IMR-90 (cell line): Measurements from ENCODE around the gene ADCK1. TPM values are rescaled to one million over a fixed set of nuclear protein-coding genes. Genes with fewer than 3 reads are reported as not detected.

Experiments used
- ATAC-seq: fragments of 200-7000 bp; cut with Tn5 transposase; 2 replicates; pipeline ENCODE4 v1.9.1; 2020; ENCODE audit warnings: low read depth, mild to moderate bottlenecking, moderate library complexity
- BruUV-seq: library from RNA; stranded (reverse); fragments of 400-500 nt; replicated peaks from 2 replicates; lab custom pipeline; 2021; lab: Mats Ljungman, UMichigan
- CTCF ChIA-PET: fragments of 300-600 bp; formaldehyde crosslinking; extraction: SDS; loops from one replicate; lab custom pipeline; 2021; ENCODE audit warnings: antibody characterized with exemption; lab: Yijun Ruan, JAX
- POLR2A ChIA-PET: fragments of 300-600 bp; sonication (Branson Sonifier 250); formaldehyde crosslinking; loops from one replicate; lab custom pipeline; 2022; ENCODE audit warnings: antibody characterized with exemption; ENCODE audit not compliant: unreplicated experiment; lab: Charles Lee
- DNase-seq: peaks from one replicate; pipeline ENCODE4 v3.0.0; 2013
- H2AFZ ChIP-seq: replicated peaks from 2 replicates; pipeline ENCODE3; 2013; ENCODE audit warnings: low read length, mild to moderate bottlenecking; ENCODE audit not compliant: poor library complexity
- H2AK5ac ChIP-seq: 2 replicates; pipeline ENCODE4 v1.6.1; 2013; ENCODE audit warnings: low read depth, low read length, inconsistent platforms
- H2AK9ac ChIP-seq: replicated peaks from 2 replicates; pipeline ENCODE3; 2013; ENCODE audit warnings: mild to moderate bottlenecking, low read depth, low read length, moderate library complexity; ENCODE audit not compliant: poor library complexity
- H2BK120ac ChIP-seq: 2 replicates; pipeline ENCODE4 v1.6.1; 2013; ENCODE audit warnings: low read depth, low read length, inconsistent platforms
- H2BK15ac ChIP-seq: 3 replicates; pipeline ENCODE4 v1.6.1; 2013; ENCODE audit warnings: low read depth, low read length, inconsistent platforms
- H2BK20ac ChIP-seq: 2 replicates; pipeline ENCODE4 v1.6.1; 2013; ENCODE audit warnings: low read depth, mild to moderate bottlenecking, inconsistent platforms, low read length, moderate library complexity
- H2BK5ac ChIP-seq: 2 replicates; pipeline ENCODE4 v1.6.1; 2013; ENCODE audit warnings: mild to moderate bottlenecking, low read depth, low read length, inconsistent platforms; ENCODE audit not compliant: poor library complexity, severe bottlenecking
- H3K14ac ChIP-seq: replicated peaks from 2 replicates; pipeline ENCODE4 v1.6.1; 2013; ENCODE audit warnings: low read depth, low read length, inconsistent platforms
- H3K18ac ChIP-seq: 2 replicates; pipeline ENCODE4 v1.6.1; 2013; ENCODE audit warnings: low read depth, low read length, control low read depth
- H3K23ac ChIP-seq: 2 replicates; pipeline ENCODE4 v1.6.1; 2013; ENCODE audit warnings: low read depth, low read length, inconsistent platforms
- H3K27ac ChIP-seq: 2 replicates; pipeline ENCODE4 v1.5.1; 2013; ENCODE audit warnings: mild to moderate bottlenecking, control low read depth, low read length; ENCODE audit not compliant: insufficient read depth
- H3K27me3 ChIP-seq: 2 replicates; pipeline ENCODE4 v1.6.1; 2013; ENCODE audit warnings: low read length; ENCODE audit not compliant: control insufficient read depth, insufficient read depth
- H3K36me3 ChIP-seq: 2 replicates; pipeline ENCODE4 v1.6.1; 2013; ENCODE audit warnings: low read length, mixed read lengths; ENCODE audit not compliant: control insufficient read depth, insufficient read depth
- H3K4ac ChIP-seq: 2 replicates; pipeline ENCODE4 v1.6.1; 2013; ENCODE audit warnings: low read depth, low read length, inconsistent platforms
- H3K4me1 ChIP-seq: 2 replicates; pipeline ENCODE4 v1.6.1; 2013; ENCODE audit warnings: low read length, mixed read lengths; ENCODE audit not compliant: control insufficient read depth, insufficient read depth
- H3K4me2 ChIP-seq: 2 replicates; pipeline ENCODE4 v1.6.1; 2013; ENCODE audit warnings: low read depth, mild to moderate bottlenecking, control low read depth, low read length, moderate library complexity
- H3K4me3 ChIP-seq: 2 replicates; pipeline ENCODE4 v1.5.1; 2013; ENCODE audit warnings: low read depth, mild to moderate bottlenecking, control low read depth, low read length, moderate library complexity; ENCODE audit not compliant: insufficient read depth
- H3K56ac ChIP-seq: 2 replicates; pipeline ENCODE4 v1.6.1; 2013; ENCODE audit warnings: low read length, inconsistent platforms; ENCODE audit not compliant: insufficient read depth; ENCODE audit errors: extremely low read depth
- H3K79me1 ChIP-seq, 2 experiments: 2 replicates each; pipeline ENCODE4 v1.6.1; 2013; ENCODE audit warnings: low read length in 2 of 2, inconsistent platforms in 1 of 2, low read depth in 1 of 2
- H3K9ac ChIP-seq: 2 replicates; pipeline ENCODE4 v1.6.1; 2013; ENCODE audit warnings: low read depth, low read length, control low read depth
- H3K9me1 ChIP-seq: 2 replicates; pipeline ENCODE4 v1.6.1; 2013; ENCODE audit warnings: low read length, inconsistent platforms; ENCODE audit not compliant: insufficient read depth
- H3K9me3 ChIP-seq: 2 replicates; pipeline ENCODE4 v1.6.1; 2013; ENCODE audit warnings: low read length; ENCODE audit not compliant: control insufficient read depth, insufficient read depth
- H4K20me1 ChIP-seq: 2 replicates; pipeline ENCODE4 v1.6.1; 2013; ENCODE audit warnings: low read length, inconsistent platforms; ENCODE audit not compliant: insufficient read depth
- H4K5ac ChIP-seq: 2 replicates; pipeline ENCODE4 v1.6.1; 2013; ENCODE audit warnings: mild to moderate bottlenecking, low read depth, low read length, control low read depth
- H4K8ac ChIP-seq, 2 experiments: 2 replicates each; pipeline ENCODE4 v1.6.1; 2013; ENCODE audit warnings: low read depth in 2 of 2, low read length in 2 of 2, control low read depth in 1 of 2, inconsistent platforms in 1 of 2
- H4K91ac ChIP-seq: 2 replicates; pipeline ENCODE4 v1.6.1; 2013; ENCODE audit warnings: low read depth, low read length, inconsistent platforms; ENCODE audit not compliant: insufficient read depth
- BHLHE40 ChIP-seq: fragments of 150-350 bp; IDR thresholded peaks from 2 replicates; pipeline ENCODE4 v1.6.1; 2016; ENCODE audit warnings: mild to moderate bottlenecking, low read depth, low read length
- CHD1 ChIP-seq: IDR thresholded peaks from 2 replicates; pipeline ENCODE4 v1.6.1; 2012; ENCODE audit warnings: low read depth, low read length, improper control_type of control experiment
- CTCF ChIP-seq: conservative IDR thresholded peaks from 2 replicates; pipeline ENCODE4 v1.5.1; 2012; ENCODE audit warnings: mild to moderate bottlenecking, low read depth, low read length, improper control_type of control experiment
- WGBS, 2 experiments: methylation state at CpG; one replicate each; pipeline versions ENCODE4 v1.1.5 to v1.1.7; 2013; ENCODE audit warnings: missing lambda C conversion rate in 2 of 2; ENCODE audit not compliant: insufficient read length in 1 of 2; ENCODE audit errors: extremely low coverage in 2 of 2; 5-methylcytosine and 5-hydroxymethylcytosine counted together
- dilution Hi-C: fragments of 300-500 bp; cut with HindIII; formaldehyde crosslinking; loops from one replicate; pipeline ENCODE4 v1.14.3; 2018; ENCODE audit warnings: low sequenced_read_pairs; ENCODE audit not compliant: unreplicated experiment
- in situ Hi-C: fragments of 300-500 bp; cut with MboI; formaldehyde crosslinking; loops from 3 replicates; pipeline ENCODE4 v1.14.3; 2019; ENCODE audit warnings: low sequenced_read_pairs, inconsistent platforms, mixed read lengths
- intact Hi-C: fragments of 100-400 bp; cut with micrococcal nuclease; formaldehyde crosslinking; loops from 2 replicates; pipeline ENCODE4 v1.10.0; 2022
- polyA plus RNA-seq, 3 experiments: library from polyadenylated mRNA; depleted of rRNA; stranded (reverse); fragments of >200 nt; gene quantifications; 2 replicates each; pipeline ENCODE4 v1.2.3, GENCODE V29; 2012; ENCODE audit warnings: low replicate concordance in 1 of 3
- total RNA-seq: library from RNA; depleted of rRNA; stranded (reverse); fragments of >200 nt; gene quantifications from 2 replicates; pipeline ENCODE4 v1.2.3, GENCODE V29; 2012

The ADCK1 gene
- total and polyA plus RNA-seq, 2 of the 4 experiments (the other 2 are of a cell fraction): 1.6 to 4.6 TPM

DNA sequence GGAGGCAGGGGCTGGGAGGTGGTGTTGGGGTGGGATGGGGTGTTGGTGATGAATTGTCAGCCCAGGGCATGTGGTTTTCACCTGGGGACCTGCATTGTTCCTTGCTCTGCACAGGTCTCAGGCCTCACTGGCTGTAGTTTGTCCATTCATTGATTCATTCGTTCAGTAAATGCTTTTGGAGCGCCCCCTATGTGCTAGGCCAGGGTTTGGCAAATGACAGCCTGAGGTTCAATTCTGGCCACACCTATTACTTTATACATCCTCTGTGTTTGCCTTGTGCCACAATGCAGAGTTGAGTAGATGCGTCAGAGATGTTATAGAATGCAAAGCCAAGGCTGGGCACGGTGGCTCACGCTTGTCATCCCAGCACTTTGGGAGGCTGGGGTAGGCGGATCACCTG is 4.7 kb downstream of the ADCK1 start:
- ChIA-PET CTCF (no interaction called here), POLR2A (no interaction called here)
- H4K20me1 ChIP-seq: no peaks in the 10 kb centered on the region
- no peaks in the 10 kb centered on the region for H3K9me1 ChIP-seq
- dilution Hi-C loops (no loop called here), intact Hi-C loops (loop anchor here (5.0 kb wide), 1 partner anchor 347 kb away; the partner anchor contains the start of genes AHSA1 and VIPAS39), in situ Hi-C loops (no loop called here)
- peaks cover 3% of the 10 kb centered on the region for H3K4me1 ChIP-seq
- H4K8ac ChIP-seq: no peak overlapping the region
- no peak overlapping the region for H4K5ac ChIP-seq
- no peak overlapping the region for H2AK5ac ChIP-seq
- H3K27me3 ChIP-seq: no peaks in the 10 kb centered on the region
- no peak overlapping the region for H3K23ac ChIP-seq
- no peak overlapping the region for H3K4me2 ChIP-seq
- no peak overlapping the region for H2BK5ac ChIP-seq
- H3K14ac ChIP-seq: no peak overlapping the region
- DNase-seq (no peak), ATAC-seq (no peak)
- no TSS peak for BruUV-seq
- H3K9me3 ChIP-seq: no peaks in the 10 kb centered on the region
- no peak overlapping the region for H3K18ac ChIP-seq
- no peak overlapping the region for H2BK15ac ChIP-seq
- no peak overlapping the region for H3K56ac ChIP-seq
- no peak overlapping the region for H2BK20ac ChIP-seq
- H3K79me1 ChIP-seq: peaks cover 0 to 4% of the 10 kb centered on the region in 2 experiments; a peak in 3 of 4 replicates
- H3K4ac ChIP-seq: no peak overlapping the region
- no peak overlapping the region for H3K4me3 ChIP-seq
- no peak overlapping the region for H2AFZ ChIP-seq
- H3K27ac ChIP-seq: no peak overlapping the region
- no peak overlapping the region for H4K91ac ChIP-seq
- TF ChIP-seq CTCF (peak; percentile 29), CHD1 (no peak), BHLHE40 (no peak)
- H2AK9ac ChIP-seq: no peak overlapping the region
- H2BK120ac ChIP-seq: no peak overlapping the region
- WGBS, 2 experiments: no CpG with 5 or more reads among the region's 6 CpGs
- H3K9ac ChIP-seq: no peak overlapping the region
- no peaks in the 10 kb centered on the region for H3K36me3 ChIP-seq
